ENCODE measurements around the gene C2orf76.

DNA sequence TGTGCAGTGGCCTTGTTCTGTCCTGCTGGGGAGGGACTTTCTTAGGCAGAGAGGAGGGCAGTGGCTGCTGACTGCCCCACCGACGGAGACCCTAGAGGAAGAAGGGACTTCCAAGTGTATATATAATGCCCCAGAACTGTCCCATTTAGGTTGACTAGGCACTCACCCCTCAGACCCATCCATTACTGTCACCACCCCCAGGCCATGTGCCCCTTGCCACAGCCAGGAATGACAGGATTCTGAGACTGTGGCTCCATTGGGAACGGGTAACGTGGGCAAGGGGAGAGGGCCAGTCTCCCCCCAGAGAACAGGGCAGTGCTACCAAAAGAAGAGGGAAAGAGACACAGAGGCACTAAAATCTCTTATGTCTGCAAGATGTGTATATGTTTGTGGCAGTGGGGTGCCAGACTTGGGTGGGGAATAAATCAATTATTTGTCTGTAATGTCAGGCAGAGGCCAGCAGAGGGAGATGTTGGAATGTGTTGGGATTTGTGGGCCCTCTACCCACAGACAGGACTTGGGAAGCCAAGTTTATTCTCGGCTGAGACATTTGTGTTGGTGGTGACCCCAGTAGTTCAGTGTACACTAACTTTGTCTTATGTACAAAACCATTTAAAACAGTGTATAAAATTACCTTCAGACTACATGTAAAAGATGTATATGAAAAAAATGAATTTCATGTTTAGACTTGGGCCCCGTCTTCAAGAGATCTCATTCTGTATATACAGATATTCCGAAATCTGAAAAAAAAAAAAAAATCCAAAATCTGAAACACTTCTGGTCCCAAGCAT, 41.0 kb upstream of the C2orf76 start:
- TF ChIP-seq TBL1XR1 (IDR thresholded peaks at IDR 0.05; ENCODE audit: low read depth, low read length), result no peak
- TF ChIP-seq, protein P1, sequence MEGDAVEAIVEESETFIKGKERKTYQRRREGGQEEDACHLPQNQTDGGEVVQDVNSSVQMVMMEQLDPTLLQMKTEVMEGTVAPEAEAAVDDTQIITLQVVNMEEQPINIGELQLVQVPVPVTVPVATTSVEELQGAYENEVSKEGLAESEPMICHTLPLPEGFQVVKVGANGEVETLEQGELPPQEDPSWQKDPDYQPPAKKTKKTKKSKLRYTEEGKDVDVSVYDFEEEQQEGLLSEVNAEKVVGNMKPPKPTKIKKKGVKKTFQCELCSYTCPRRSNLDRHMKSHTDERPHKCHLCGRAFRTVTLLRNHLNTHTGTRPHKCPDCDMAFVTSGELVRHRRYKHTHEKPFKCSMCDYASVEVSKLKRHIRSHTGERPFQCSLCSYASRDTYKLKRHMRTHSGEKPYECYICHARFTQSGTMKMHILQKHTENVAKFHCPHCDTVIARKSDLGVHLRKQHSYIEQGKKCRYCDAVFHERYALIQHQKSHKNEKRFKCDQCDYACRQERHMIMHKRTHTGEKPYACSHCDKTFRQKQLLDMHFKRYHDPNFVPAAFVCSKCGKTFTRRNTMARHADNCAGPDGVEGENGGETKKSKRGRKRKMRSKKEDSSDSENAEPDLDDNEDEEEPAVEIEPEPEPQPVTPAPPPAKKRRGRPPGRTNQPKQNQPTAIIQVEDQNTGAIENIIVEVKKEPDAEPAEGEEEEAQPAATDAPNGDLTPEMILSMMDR (IDR thresholded peaks at IDR 0.05 in 2 of 3, conservative IDR thresholded peaks at IDR 0.05 in 1 of 3; ENCODE audit: control insufficient read depth in 2 of 3, extremely low read depth in 1 of 3, insufficient read depth in 1 of 3, low read depth in 3 of 3, low read length in 3 of 3), result peak; percentile 67 to 88 (median 73)
- TF ChIP-seq POLR2AphosphoS5 (IDR thresholded peaks at IDR 0.05; ENCODE audit: low read length), result no peak
- TF ChIP-seq, protein P2, sequence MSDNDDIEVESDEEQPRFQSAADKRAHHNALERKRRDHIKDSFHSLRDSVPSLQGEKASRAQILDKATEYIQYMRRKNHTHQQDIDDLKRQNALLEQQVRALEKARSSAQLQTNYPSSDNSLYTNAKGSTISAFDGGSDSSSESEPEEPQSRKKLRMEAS (IDR thresholded peaks at IDR 0.05; ENCODE audit: low read depth, low read length), result no peak
- no peak for TF ChIP-seq JUNB (IDR thresholded peaks at IDR 0.05)
- TF ChIP-seq POLR2A (IDR thresholded peaks at IDR 0.05; ENCODE audit: low read depth, low read length), result no peak
- no peak for TF ChIP-seq TAF1 (IDR thresholded peaks at IDR 0.05; ENCODE audit: borderline replicate concordance, low read depth, low read length)
- no peak for TF ChIP-seq RELA (IDR thresholded peaks at IDR 0.05; ENCODE audit: borderline replicate concordance, partially characterized antibody)

All from GM12878 (cell line).